Tibial nerve (tissue), 4 donors: Measurements from ENCODE around the gene RHOBTB1.

Experiments used
- EP300 ChIP-seq, 2 donors: sonication (generic); formaldehyde crosslinking; IDR thresholded peaks; one replicate each; pipeline ENCODE4 v1.6.1; 2017; ENCODE audit warnings: antibody characterized with exemption in 2 of 2, mild to moderate bottlenecking in 1 of 2
- TF ChIP-seq, protein P1 (sequence below), 5 experiments: fragments of 200-600 bp in 3 of 5; fragments of 450-650 bp in 2 of 5; sonication (generic) in 3 of 5; IDR thresholded peaks; one replicate each; pipeline ENCODE4 v1.5.1; 2016 to 2019; ENCODE audit warnings: antibody characterized with exemption in 5 of 5, mild to moderate bottlenecking in 3 of 5, moderate library complexity in 2 of 5

GRCh38 chr10:60906411-60906810 lies 37.6 kb downstream of the RHOBTB1 start:
- no peak for TF ChIP-seq EP300 (IDR thresholded peaks at IDR 0.05)
- TF ChIP-seq, protein P1, sequence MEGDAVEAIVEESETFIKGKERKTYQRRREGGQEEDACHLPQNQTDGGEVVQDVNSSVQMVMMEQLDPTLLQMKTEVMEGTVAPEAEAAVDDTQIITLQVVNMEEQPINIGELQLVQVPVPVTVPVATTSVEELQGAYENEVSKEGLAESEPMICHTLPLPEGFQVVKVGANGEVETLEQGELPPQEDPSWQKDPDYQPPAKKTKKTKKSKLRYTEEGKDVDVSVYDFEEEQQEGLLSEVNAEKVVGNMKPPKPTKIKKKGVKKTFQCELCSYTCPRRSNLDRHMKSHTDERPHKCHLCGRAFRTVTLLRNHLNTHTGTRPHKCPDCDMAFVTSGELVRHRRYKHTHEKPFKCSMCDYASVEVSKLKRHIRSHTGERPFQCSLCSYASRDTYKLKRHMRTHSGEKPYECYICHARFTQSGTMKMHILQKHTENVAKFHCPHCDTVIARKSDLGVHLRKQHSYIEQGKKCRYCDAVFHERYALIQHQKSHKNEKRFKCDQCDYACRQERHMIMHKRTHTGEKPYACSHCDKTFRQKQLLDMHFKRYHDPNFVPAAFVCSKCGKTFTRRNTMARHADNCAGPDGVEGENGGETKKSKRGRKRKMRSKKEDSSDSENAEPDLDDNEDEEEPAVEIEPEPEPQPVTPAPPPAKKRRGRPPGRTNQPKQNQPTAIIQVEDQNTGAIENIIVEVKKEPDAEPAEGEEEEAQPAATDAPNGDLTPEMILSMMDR (IDR thresholded peaks at IDR 0.05), result no peak
